ENCODE data around the gene ERAS. TPM values are rescaled to one million over a fixed set of nuclear protein-coding genes. Genes with fewer than 3 reads are reported as not detected.
A peak's percentile ranks its signal among the peaks of the same experiment; 100 is the strongest.
"Not testable (repeated sequence)": the region's sequence is repeated elsewhere in the genome, so short reads cannot be mapped to it uniquely, and the experiment has no call there.

Gene ERAS
- total RNA-seq, 3 donors from 2014 or later = 0.37 TPM; not detected in 2

DNA sequence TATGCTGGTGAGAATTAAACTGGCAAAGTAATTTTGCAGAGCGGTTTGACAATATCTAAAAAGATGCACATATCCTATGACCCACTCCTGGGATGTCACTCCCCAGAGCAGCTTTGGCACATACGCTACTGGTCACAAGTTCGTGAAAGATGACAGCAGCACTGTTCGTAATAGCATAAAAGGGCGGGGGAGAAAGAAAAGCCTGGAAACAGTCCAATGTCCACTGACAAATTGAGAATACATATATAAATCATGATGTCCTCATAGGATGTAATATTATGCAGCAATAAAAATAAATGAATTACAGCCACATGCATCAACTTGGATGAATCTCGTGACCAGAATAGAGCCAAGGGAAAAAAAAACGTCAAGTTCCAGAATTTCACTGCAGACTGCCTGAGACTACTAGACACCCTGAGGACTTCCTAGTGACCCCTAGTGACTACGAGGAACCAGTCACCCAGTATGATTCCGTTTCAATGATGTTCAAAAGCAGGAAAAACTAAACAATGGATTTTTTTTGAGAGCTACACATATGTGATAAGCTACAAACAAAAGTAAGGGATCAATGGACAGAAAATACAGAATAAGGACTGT, 7.3 kb downstream of the ERAS start:
- ATAC-seq (no peak), DNase-seq (no peak)
- Mint-ChIP-seq H3K36me3 (ENCODE audit: insufficient read depth) (no peaks in the 10 kb centered on the region), H3K27me3 (ENCODE audit: low read depth) (peaks cover 40% of the 10 kb centered on the region), H3K4me1 (ENCODE audit: low read depth) (peaks cover 14% of the 10 kb centered on the region), H3K4me3 (no peak overlapping the region), H3K9me3 (no peaks in the 10 kb centered on the region)

DNA sequence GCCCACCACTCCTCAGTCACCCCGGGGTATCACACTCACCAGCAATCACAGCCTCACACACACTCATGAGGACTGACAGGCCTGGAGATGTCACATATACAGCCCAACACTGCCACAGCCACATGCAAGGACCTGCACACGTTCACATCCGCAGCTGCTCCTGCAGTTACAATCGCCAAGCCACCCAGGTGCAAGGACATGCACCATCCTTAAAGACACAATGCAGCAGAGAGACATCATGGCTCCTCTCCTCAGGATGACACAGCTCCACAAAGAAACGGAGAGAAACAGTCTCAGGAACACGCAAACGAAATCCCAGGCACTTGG, 8.0 kb downstream of the ERAS start:
- H3K36me3 Mint-ChIP-seq (ENCODE audit: insufficient read depth) = no peaks in the 10 kb centered on the region
- peaks cover 14% of the 10 kb centered on the region for H3K4me1 Mint-ChIP-seq (ENCODE audit: low read depth)
- DNase-seq (no peak), ATAC-seq (no peak)
- no peaks in the 10 kb centered on the region for H3K9me3 Mint-ChIP-seq
- H3K4me3 Mint-ChIP-seq = peak overlapping the region; percentile 81
- H3K27me3 Mint-ChIP-seq (ENCODE audit: low read depth) = peaks cover 40% of the 10 kb centered on the region

DNA sequence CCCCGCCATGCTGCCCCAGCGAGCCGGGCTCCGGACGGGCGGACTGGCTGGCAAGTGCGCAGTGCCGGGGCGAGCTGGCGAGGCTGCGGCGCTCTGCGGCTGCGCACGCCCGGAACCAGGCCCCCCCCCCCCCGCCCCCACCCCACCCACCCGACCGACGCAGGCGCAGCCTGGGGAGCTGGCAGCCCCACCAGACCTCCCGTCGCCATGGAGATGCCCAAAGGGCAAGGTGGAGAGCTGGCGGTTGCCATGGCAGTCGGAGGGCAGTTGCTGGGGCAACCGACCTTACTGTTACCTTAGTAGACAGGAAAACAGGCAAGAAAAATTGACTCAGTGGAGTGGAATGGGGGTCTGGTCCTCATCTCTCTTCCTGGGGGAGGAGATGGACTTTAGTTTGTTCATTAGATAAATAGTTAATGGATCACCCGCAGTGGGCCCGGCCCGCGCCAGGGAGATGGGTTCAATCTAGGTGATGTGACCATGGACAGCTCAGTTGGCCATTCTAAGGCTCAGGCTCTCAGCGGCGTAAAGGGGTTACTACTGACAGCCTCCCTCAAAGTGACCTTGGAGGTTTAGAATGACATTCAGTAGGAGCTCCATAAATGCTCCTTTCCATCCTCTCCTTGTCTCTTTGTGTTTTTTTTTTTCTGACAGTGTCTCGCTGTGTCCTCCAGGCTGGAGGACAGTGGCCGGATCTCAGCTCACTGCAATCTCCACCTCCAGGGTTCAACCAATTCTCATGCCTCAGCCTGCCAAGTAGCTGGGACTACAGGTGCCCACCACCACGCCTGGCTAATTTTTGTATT, 9.4 kb downstream of the ERAS start, which contains the start of gene PCSK1N:
PCSK1N (minus strand) TSS at position 87 of the 806 bp plus-strand sequence; CDS start at position 9, 78 bp downstream.
- peak within 1 kb of the TSS; percentile 81 for H3K4me3 Mint-ChIP-seq
- ATAC-seq (peak; percentile 60 to 67), DNase-seq (peak; percentile 42)
- H3K9me3 Mint-ChIP-seq = no peaks in the 10 kb centered on the region
- peaks cover 14% of the 10 kb centered on the region for H3K4me1 Mint-ChIP-seq (ENCODE audit: low read depth)
- H3K36me3 Mint-ChIP-seq (ENCODE audit: insufficient read depth) = no peaks in the 10 kb centered on the region
- peaks cover 33% of the 10 kb centered on the region for H3K27me3 Mint-ChIP-seq (ENCODE audit: low read depth)

DNA sequence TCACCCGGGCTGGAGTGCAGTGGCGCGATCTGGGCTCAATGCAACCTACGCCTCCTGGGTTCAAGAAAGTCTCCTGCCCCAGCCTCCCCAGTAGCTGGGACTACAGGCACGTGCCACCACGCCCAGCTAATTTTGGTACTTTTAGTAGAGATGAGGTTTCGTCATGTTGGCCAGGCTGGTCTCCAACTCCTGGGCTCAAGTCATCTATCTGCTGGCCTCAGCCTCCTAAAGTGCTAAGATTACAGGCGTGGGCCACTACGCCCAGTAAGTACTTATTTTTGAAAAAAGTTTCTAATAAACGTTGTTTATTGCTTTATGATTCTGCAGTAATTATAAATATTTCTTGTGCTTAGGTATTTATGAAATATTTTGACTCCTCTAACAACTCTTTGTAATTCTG, 13.4 kb downstream of the ERAS start:
- no peak for ATAC-seq

DNA sequence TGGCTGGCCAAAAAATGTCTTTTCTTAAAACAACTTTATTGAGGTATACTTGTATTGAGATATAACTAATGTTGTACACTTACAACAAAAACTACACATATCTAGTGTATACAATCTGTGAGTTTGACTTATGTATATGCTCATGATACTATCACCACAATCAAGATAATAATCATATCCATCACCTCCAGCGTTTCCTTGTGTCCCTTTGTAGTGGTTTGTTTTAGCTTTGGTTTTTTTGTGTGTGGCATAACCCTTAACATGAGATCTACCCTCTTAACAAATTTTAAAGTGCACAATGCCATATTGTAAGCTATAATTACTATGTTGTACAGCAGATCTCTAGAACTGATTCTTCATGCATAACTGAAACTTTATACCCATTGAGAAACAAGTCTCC, 22.5 kb downstream of the ERAS start:
- Mint-ChIP-seq H3K4me1 (ENCODE audit: low read depth) (peaks cover 6% of the 10 kb centered on the region), H3K36me3 (ENCODE audit: insufficient read depth) (no peaks in the 10 kb centered on the region), H3K4me3 (no peak overlapping the region), H3K9me3 (no peaks in the 10 kb centered on the region), H3K27me3 (ENCODE audit: low read depth) (peaks cover 3% of the 10 kb centered on the region)
- ATAC-seq = no peak
- DNase-seq = no peak

More for the DNA sequence above, 13.4 kb downstream of the ERAS start:
- Mint-ChIP-seq H3K27me3 (ENCODE audit: low read depth) (peaks cover 7% of the 10 kb centered on the region), H3K4me3 (no peak overlapping the region), H3K36me3 (ENCODE audit: insufficient read depth) (no peaks in the 10 kb centered on the region), H3K4me1 (ENCODE audit: low read depth) (peaks cover 7% of the 10 kb centered on the region), H3K9me3 (no peaks in the 10 kb centered on the region)
- DNase-seq = no peak

DNA sequence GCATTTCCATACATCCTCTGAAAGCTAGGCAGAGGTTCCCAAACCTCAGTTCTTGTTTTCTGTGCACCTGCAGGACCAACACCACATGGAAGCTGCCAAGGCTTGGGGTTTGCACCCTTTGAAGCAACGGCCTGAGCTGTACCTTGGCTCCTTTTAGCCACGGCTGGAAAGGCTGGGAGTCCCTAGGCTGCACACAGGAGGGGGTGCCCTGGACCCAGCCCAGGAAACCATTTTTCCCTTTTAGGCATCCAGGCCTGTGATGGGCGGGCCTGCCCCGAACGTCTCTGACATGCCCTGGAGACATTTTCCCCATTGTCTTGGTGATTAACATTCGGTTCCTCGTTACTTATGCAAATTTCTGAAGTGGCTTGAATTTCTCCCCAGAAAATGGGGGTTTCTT, 26.5 kb downstream of the ERAS start:
- peaks cover 9% of the 10 kb centered on the region for H3K4me1 Mint-ChIP-seq (ENCODE audit: low read depth)
- H3K36me3 Mint-ChIP-seq (ENCODE audit: insufficient read depth) = no peaks in the 10 kb centered on the region
- H3K4me3 Mint-ChIP-seq = no peak overlapping the region
- DNase-seq (no peak), ATAC-seq (no peak)
- H3K9me3 Mint-ChIP-seq = no peaks in the 10 kb centered on the region
- H3K27me3 Mint-ChIP-seq (ENCODE audit: low read depth) = peaks cover 8% of the 10 kb centered on the region

DNA sequence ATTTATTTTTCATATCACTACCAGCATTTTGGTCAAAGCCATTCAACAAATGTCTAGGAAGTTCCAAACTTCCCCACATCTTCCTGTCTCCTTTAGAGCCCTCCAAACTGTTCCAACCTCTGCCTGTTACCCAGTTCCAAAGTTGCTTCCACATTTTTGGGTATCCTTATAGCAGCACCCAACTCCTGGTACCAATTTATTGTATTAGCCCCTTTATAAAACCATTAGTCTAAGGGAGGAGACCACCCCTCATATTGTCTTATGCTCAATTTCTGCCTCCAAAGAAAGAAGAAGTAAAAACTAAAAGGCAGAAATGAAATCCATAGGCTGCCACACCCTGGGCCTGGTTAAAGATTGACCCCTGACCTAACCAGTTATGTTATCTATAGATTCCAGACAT, 27.2 kb downstream of the ERAS start:
- not testable (repeated sequence) for DNase-seq

DNA sequence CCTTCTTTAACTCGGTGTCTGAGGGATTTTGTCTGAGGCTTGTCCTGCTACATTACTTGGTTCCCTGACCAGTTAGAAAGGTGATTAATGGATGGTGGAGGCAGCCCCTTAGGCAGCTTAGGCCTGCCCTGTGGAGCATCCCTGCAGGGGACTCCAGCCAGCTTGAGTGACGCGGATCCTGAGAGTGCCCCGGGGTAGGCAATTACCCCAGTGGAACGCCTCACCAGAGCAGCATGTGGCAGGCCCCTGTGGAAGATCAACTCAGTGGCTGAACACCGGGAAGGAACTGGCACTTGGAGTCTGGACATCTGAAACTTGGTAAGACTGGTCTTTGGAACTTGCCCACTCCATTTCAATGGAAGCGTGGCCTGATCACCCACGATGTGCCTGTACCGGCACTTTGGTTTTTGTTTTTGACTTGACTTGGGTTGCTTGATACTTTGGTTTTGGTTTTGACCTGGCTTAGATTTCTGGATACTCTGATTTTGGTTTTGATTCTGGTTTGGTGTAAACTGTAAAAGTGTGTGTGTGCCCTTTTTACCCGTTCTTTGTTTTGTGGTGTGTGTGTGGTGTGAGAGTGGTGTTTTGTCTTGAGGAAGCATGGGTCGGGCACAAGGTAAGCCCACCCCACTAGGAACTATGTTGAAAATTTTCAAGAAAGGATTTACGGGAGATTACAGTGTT, 27.9 kb downstream of the ERAS start:
- not testable (repeated sequence) for H3K4me1 Mint-ChIP-seq (ENCODE audit: low read depth); DNase-seq; H3K27me3 Mint-ChIP-seq (ENCODE audit: low read depth); H3K9me3 Mint-ChIP-seq; H3K36me3 Mint-ChIP-seq (ENCODE audit: insufficient read depth); H3K4me3 Mint-ChIP-seq; ATAC-seq

More for the DNA sequence above, 27.2 kb downstream of the ERAS start:
- not testable (repeated sequence) for H3K27me3 Mint-ChIP-seq (ENCODE audit: low read depth); ATAC-seq; H3K4me1 Mint-ChIP-seq (ENCODE audit: low read depth); H3K4me3 Mint-ChIP-seq; H3K9me3 Mint-ChIP-seq; H3K36me3 Mint-ChIP-seq (ENCODE audit: insufficient read depth)

DNA sequence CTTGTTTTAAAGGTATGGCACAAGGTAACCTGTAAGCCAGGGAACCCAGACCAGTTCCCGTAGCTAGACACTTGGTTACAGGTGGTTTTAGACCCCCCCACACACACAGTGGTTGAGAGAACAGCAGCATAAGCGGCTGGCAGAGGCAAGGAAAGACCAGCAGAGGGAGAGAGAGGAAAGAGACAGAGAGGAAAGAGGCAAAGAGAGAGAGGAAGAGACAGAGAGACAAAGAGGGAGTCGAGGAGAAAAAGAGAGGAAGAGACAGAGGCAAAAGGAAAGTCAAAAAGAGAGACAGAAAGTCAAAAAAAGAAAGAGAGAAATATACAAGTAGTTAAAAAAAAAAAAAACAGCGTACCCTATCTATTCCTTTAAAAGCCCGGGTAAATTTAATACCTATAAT, 28.6 kb downstream of the ERAS start:
- DNase-seq (no peak), ATAC-seq (no peak)
- no peaks in the 10 kb centered on the region for H3K36me3 Mint-ChIP-seq (ENCODE audit: insufficient read depth)
- H3K27me3 Mint-ChIP-seq (ENCODE audit: low read depth) = peaks cover 8% of the 10 kb centered on the region
- H3K9me3 Mint-ChIP-seq = no peaks in the 10 kb centered on the region
- peaks cover 3% of the 10 kb centered on the region for H3K4me1 Mint-ChIP-seq (ENCODE audit: low read depth)
- H3K4me3 Mint-ChIP-seq = no peak overlapping the region

DNA sequence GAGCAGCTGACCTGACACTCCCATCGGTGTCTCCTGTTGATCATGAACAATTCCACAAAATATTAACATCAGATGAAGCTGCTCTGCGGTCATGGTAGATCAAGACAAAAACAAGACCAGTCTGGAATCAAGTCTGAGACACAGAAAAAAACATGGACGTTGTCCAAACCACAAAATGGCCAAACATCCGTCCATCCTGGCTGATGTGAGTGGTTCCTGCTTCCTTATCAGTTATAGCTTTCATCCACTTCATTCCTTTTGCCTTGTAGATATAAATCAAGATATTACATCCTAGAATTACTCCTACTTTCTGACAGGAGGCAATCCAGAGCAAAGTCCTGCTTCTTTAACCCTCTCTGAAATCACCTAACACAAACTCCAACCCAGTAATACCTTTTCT, 37.9 kb downstream of the ERAS start:
- H3K27me3 Mint-ChIP-seq (ENCODE audit: low read depth) = peaks cover 3% of the 10 kb centered on the region

DNA sequence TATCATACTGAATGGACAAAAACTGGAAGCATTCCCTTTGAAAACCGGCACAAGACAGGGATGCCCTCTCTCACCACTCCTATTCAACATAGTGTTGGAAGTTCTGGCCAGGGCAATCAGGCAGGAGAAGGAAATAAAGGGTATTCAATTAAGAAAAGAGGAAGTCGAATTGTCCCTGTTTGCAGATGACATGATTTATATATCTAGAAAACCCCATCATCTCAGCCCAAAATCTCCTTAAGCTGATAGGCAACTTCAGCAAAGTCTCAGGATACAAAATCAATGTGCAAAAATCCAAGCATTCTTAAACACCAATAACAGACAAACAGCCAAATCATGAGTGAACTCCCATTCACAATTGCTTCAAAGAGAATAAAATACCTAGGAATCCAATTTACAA, 45.7 kb downstream of the ERAS start:
- H3K4me1 Mint-ChIP-seq (ENCODE audit: low read depth); H3K4me3 Mint-ChIP-seq; H3K27me3 Mint-ChIP-seq (ENCODE audit: low read depth); ATAC-seq; H3K36me3 Mint-ChIP-seq (ENCODE audit: insufficient read depth); DNase-seq; H3K9me3 Mint-ChIP-seq: not testable (repeated sequence)

More for the DNA sequence above, 37.9 kb downstream of the ERAS start:
- H3K4me1 Mint-ChIP-seq (ENCODE audit: low read depth) = no peaks in the 10 kb centered on the region
- no peak for ATAC-seq
- no peaks in the 10 kb centered on the region for H3K9me3 Mint-ChIP-seq
- no peak for DNase-seq
- H3K36me3 Mint-ChIP-seq (ENCODE audit: insufficient read depth) = no peaks in the 10 kb centered on the region
- no peak overlapping the region for H3K4me3 Mint-ChIP-seq

DNA sequence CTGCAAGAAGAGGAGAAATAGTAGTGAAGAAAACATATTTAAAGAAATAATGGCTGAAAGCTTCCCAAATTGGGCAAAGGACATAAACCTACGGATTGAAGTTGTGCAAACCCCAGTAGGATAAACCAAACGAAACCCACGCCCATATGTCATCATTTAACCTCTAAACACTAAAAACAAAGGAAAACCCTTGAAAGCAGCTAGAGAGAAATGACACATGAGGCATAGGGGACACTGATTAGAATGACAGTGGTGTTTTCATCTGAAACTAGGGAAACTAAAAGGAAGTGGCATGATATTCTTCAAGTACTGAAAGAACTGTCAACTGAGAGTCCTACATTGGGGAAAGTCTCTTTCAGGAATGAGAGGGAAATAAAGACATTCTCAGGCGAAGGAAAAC, 50.6 kb downstream of the ERAS start:
- H3K9me3 Mint-ChIP-seq; H3K27me3 Mint-ChIP-seq (ENCODE audit: low read depth); H3K36me3 Mint-ChIP-seq (ENCODE audit: insufficient read depth); ATAC-seq; DNase-seq; H3K4me3 Mint-ChIP-seq; H3K4me1 Mint-ChIP-seq (ENCODE audit: low read depth): not testable (repeated sequence)
